Ascending aorta (tissue), 2 donors: ENCODE data around the gene PTPRN2. TPM values are rescaled to one million over a fixed set of nuclear protein-coding genes. Genes with fewer than 3 reads are reported as not detected.

Experiments used
- DNase-seq, 2 donors: peaks; one replicate each; pipeline ENCODE4 v3.0.0-alpha.2; 2019; ENCODE audit warnings: low spot score in 2 of 2
- H3K27ac ChIP-seq, 2 donors: fragments of 200-600 bp; sonication (generic); one replicate each; pipeline ENCODE4 v1.5.1; 2016 to 2017; ENCODE audit warnings: mild to moderate bottlenecking in 1 of 2
- H3K27me3 ChIP-seq: fragments of 200-600 bp; sonication (generic); one replicate; pipeline ENCODE4 v1.5.1; 2017
- H3K36me3 ChIP-seq, 2 donors: fragments of 200-600 bp; sonication (generic); one replicate each; pipeline ENCODE4 v1.5.1; 2016
- H3K4me1 ChIP-seq, 2 donors: fragments of 200-600 bp; sonication (generic); one replicate each; pipeline ENCODE4 v1.5.1; 2016 to 2017; ENCODE audit warnings: mild to moderate bottlenecking in 1 of 2
- H3K4me3 ChIP-seq, 2 donors: fragments of 200-600 bp; sonication (generic); one replicate each; pipeline ENCODE4 v1.5.1; 2016 to 2017; ENCODE audit warnings: mild to moderate bottlenecking in 1 of 2
- H3K9me3 ChIP-seq, 2 donors: fragments of 200-600 bp; sonication (generic); one replicate each; pipeline ENCODE4 v1.5.1; 2016
- CTCF ChIP-seq, 3 experiments: fragments of 200-600 bp in 2 of 3; fragments of 450-650 bp in 1 of 3; sonication (generic) in 2 of 3; IDR thresholded peaks; one replicate each; pipeline ENCODE4 v1.5.1; 2016 to 2019; ENCODE audit warnings: antibody characterized with exemption in 3 of 3, mild to moderate bottlenecking in 1 of 3, moderate library complexity in 1 of 3
- intact Hi-C: fragments of 100-400 bp; cut with DNase I; formaldehyde crosslinking; loops from one replicate; pipeline ENCODE4 v1.15.1; 2023
- total RNA-seq: library from RNA; depleted of rRNA; stranded (reverse); fragments of >200 nt; gene quantifications from one replicate; pipeline ENCODE4 v1.1.0, GENCODE V29; 2016

PTPRN2 gene
- total RNA-seq, 1 donor from 2014 or later: 7.3 TPM

GRCh38 chr7:157561816-157562410, 1025.7 kb downstream of the PTPRN2 start:
- DNase-seq: no peak
- H3K27me3 ChIP-seq: no peaks in the 10 kb centered on the region
- intact Hi-C loops: no loop called here
- no peak overlapping the region for H3K4me3 ChIP-seq
- no peaks in the 10 kb centered on the region for H3K4me1 ChIP-seq
- H3K27ac ChIP-seq: no peak overlapping the region
- H3K36me3 ChIP-seq: no peaks in the 10 kb centered on the region
- no peak for TF ChIP-seq CTCF (IDR thresholded peaks at IDR 0.05)
- H3K9me3 ChIP-seq: no peaks in the 10 kb centered on the region

GRCh38 chr7:157561523-157561785, 1026.2 kb downstream of the PTPRN2 start:
- intact Hi-C loops: no loop called here
- no peak for TF ChIP-seq CTCF (IDR thresholded peaks at IDR 0.05)
- H3K27ac ChIP-seq: no peak overlapping the region

GRCh38 chr7:157560710-157561522, 1026.7 kb downstream of the PTPRN2 start:
- intact Hi-C loops: no loop called here
- no peak for DNase-seq
- Histone ChIP-seq H3K27me3 (no peaks in the 10 kb centered on the region), H3K9me3 (no peaks in the 10 kb centered on the region), H3K4me3 (no peak overlapping the region), H3K27ac (no peak overlapping the region), H3K4me1 (no peaks in the 10 kb centered on the region), H3K36me3 (no peaks in the 10 kb centered on the region)
- TF ChIP-seq CTCF (IDR thresholded peaks at IDR 0.05): no peak

More at GRCh38 chr7:157561523-157561785, 1026.2 kb downstream of the PTPRN2 start:
- Histone ChIP-seq H3K36me3 (no peaks in the 10 kb centered on the region), H3K9me3 (no peaks in the 10 kb centered on the region), H3K4me3 (no peak overlapping the region), H3K27me3 (no peaks in the 10 kb centered on the region), H3K4me1 (no peaks in the 10 kb centered on the region)
- DNase-seq: no peak

- Histone ChIP-seq H3K4me3 (no peak overlapping the region), H3K4me1 (no peaks in the 10 kb centered on the region), H3K27ac (no peak overlapping the region), H3K27me3 (no peaks in the 10 kb centered on the region), H3K9me3 (no peaks in the 10 kb centered on the region), H3K36me3 (no peaks in the 10 kb centered on the region)
- no peak for TF ChIP-seq CTCF (IDR thresholded peaks at IDR 0.05)
- intact Hi-C loops: no loop called here
- no peak for DNase-seq
Measured at GRCh38 chr7:157560258-157560654, 1027.4 kb downstream of the PTPRN2 start.

GRCh38 chr7:157559596-157560257, 1027.9 kb downstream of the PTPRN2 start:
- no peak for DNase-seq
- intact Hi-C loops: no loop called here
- no peaks in the 10 kb centered on the region for H3K36me3 ChIP-seq
- no peak for TF ChIP-seq CTCF (IDR thresholded peaks at IDR 0.05)
- H3K9me3 ChIP-seq: no peaks in the 10 kb centered on the region
- H3K4me3 ChIP-seq: no peak overlapping the region
- H3K27me3 ChIP-seq: no peaks in the 10 kb centered on the region
- no peaks in the 10 kb centered on the region for H3K4me1 ChIP-seq
- H3K27ac ChIP-seq: no peak overlapping the region
